Measurements from ENCODE around the gene GPR141. TPM values are rescaled to one million over a fixed set of nuclear protein-coding genes. Genes with fewer than 3 reads are reported as not detected.

Gene GPR141, protein sequence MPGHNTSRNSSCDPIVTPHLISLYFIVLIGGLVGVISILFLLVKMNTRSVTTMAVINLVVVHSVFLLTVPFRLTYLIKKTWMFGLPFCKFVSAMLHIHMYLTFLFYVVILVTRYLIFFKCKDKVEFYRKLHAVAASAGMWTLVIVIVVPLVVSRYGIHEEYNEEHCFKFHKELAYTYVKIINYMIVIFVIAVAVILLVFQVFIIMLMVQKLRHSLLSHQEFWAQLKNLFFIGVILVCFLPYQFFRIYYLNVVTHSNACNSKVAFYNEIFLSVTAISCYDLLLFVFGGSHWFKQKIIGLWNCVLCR
- not detected in 2 replicates for total RNA-seq

DNA sequence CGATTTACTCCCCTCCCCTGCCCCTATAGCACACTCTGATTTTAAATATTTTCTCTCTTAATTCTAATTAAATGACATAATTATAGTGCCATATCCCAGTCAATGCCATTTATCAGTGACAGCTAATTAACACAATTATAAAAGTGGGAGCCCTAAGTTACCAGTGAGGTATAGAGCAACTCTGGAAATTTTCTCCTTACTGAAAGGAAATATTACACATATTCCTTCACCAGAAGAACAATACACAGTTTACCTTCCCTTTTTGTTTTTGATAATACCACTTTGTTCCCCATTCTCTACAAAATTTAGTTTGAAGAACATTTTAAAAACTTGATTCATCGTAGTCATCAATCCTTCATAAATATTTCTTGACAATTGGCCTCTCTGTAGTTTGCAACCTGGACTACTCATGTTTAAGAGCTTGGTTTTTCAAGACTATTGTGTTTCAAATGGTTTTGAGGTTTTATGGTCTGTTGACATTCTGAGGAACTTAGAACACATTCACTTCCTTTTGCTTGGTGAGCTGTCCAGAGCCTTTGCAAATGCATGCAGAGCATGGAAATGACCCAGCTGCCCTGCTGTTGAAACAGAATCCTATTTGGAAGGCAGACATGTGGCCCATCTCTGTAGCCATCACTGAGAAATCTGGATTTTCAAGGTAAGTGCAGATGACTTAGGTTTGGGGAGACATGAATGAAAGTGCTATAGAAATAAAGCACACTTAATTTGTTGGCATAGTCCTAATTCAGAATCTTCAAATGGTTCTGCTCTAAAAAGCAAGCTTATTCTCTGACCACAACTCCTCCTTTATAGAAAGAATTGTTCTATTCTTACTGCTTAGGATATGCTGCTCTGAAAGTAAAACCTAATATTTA lies at the start of gene GPR141:
Gene GPR141 (plus strand): TSS at position 521 of the 875 bp plus-strand sequence. CDS start 56,628 bp downstream, outside the sequence.

Other genes with a start within 250 kb of the GPR141 start
- 0.66 and 0.73 TPM in 2 replicates for gene ELMO1, start 234.9 kb upstream of the GPR141 start, total RNA-seq
- not detected in 2 replicates for gene NME8, start 164.8 kb downstream of the GPR141 start, total RNA-seq
- gene SFRP4, start 233.1 kb downstream of the GPR141 start, total RNA-seq, result 1.7 and 8.1 TPM in 2 replicates
- 19.5 and 66.8 TPM in 2 replicates for gene EPDR1, start 236.9 kb downstream of the GPR141 start, total RNA-seq

Data from smooth muscle cell of trachea (primary cell).